Kidney capillary endothelial cell (primary cell): Measurements from ENCODE around the gene NAT16.
"Not testable (repeated sequence)": the region's sequence is repeated elsewhere in the genome, so short reads cannot be mapped to it uniquely, and the experiment has no call there.

Experiments used
- DNase-seq: peaks from one replicate; pipeline ENCODE4 v3.0.0-alpha.2; 2018; ENCODE audit warnings: low spot score

Gene NAT16

DNA sequence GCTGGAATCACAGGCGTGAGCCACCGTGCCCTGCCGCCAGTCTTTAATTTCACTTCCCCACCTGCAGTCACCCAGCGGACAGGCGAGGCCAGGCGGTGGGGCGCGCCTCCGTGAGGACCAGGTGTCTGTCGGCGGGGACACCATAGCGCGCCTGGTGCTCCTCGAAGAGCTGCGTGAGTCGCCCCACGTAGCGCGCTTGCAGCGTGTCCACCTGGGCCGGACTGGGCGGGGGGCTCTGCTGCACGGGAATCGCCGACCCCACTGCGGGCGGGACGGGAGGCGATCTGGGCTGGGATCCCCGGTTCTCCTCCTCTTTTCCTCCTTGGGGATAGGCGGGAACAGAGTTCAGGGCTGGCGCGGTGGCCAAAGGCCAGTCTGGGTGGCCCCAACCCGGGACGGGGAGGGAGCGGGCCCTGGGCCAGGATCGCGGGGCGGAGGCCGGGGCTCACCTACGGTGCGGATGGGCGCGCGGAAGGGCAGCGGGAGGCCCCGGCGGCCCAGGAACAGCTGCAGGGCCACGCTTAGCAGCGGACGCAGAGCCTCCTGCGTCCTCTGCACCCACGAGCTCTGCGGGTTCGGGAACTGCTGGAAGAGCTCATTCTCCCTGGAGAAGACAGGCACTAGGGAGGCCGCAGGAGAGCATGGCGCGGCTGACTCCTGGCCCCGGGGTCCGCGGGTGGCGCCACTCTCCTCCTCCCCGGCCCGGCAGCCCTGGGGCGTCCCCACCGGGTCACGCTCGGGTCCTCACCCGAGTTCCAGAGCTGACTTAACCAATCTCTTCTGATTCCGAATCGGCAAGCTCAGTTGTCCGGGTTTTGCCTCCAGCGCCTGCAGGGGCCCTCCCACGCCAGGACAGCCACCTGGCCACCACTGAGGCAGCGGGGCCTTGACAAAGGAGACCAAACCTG is 21.9 kb upstream of the NAT16 start:
- DNase-seq: no peak

DNA sequence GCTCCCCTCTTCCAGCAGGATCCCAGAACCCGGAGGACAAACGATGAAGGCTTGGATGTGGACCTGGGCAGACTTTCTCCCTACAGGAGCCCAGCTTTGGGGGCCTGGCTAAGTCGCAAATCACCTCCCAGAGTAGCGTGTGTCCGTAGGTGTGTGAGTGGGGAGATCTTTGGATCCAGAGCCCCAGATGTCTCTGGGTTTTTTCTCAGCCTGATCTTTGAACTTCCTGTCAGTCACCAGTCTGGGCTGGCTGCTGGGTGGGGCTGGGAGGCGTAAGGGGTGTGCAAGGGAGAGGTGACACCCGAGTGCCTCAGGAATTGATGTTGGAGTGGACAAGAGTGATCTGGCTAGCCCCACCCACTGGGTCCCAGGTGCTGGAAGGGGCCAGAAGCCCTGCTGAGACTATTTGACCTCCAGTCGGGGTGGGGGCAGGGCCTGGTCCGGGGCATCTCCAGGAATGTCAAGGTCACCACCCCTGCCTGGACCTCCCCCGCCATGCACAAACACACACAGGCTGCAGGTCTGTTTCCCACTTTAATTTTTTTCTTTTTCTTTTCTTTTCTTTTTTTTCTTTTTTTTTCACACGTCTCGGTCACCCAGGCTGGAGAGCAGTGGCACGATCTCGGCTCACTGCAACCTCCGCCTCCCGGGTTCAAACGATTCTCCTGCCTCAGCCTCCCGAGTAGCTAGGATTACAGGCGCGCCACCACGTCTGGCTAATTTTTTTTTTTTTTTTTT is 20.9 kb upstream of the NAT16 start, which contains the start of gene MOGAT3:
MOGAT3 (minus strand) TSS at position 175 of the 738 bp plus-strand sequence. CDS start 182 bp downstream, outside the sequence.
- DNase-seq: no peak

DNA sequence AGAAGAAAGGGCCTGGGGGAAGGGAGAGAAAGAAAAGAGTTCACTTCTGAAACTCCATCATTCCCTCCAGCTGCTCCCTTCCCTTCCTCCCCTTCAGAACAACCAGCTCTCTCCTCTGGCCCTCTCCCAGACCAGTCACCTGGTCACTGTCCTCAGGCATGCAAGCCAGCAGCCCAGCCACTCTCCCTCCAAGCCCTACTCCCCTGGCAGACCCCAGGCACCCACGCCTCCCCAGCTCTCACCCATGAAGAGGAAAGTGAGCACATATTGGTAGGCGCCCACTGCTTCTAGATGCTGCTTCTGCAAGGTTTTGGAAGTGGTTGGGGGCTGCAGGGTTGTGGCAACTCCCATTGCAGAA is 20.4 kb upstream of the NAT16 start:
- DNase-seq: no peak

DNA sequence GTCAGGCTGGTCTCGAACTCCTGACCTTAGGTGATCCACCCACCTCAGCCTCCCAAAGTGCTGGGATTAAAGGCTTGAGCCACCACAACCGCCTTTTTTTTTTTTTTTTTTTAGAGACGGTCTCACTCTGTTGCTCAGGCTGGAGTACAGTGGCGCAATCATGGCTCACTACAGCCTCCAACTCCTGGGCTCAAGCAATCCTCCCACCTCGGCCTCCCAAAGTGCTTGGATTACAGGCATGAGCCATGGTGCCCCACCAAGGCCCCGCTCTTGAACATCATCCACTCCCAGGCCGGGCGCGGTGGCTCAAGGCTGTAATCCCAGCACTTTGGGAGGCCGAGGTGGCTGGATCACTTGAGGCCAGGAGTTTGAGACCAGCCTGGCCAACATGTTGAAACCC is 19.4 kb upstream of the NAT16 start:
- not testable (repeated sequence) for DNase-seq

DNA sequence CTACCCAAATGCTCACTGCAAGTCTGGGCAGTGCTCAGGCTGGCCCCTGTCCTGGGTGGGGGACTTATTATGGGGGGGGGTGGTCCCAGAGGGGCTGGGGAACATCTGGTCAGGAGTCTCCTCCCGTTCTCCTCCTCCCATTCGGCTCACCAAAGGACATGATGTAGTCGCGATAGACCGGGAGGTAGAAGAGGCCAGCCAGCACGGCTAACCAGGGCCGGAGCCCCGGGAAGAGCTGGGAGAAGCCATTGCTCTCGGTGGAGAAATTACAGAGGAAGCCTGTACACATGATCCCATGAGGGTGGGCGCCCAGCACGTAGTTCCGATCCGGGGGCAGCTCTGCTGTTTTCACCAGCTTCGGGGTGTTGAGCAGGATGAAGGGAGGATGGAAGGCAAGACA is 18.4 kb upstream of the NAT16 start:
- no peak for DNase-seq

DNA sequence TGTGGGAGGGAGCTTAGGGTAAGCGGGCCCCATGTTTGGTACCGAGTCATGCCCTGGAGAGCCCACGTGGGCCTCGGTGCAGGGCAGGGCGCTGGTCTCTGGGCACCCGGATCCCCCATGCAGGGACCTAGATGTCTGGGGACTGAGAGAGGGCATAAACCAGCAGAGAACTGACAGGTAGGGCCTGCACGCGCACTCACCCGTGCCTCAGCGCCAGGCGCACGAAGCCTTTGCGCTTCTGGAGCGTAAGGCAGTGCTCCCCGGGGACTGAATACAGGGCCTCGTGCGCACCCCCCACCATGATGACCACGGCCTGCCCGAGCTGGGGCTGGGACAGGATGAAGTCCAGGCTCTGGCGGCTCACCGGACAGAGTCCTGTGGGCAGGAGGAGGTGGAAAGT is 17.9 kb upstream of the NAT16 start:
- DNase-seq: no peak

DNA sequence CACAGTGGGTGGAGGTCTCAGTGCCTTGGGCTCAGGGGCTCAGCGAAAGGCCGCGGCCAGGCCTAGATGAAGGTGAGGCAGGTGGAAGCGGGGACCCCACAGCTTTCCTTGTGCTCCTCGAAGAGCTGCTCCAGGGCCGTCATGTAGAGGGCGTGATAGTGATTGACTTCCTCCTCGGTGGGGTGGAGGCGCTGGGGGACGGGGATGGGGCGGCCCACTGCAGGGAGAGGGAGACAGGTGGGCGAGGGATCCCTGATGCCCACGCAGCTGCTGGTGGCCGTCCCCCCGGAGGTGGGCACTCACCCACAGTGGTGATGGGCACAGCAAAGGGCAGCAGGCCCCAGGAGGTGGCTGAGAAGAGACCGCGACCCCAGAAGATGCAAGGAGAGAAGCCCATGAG is 15.8 kb upstream of the NAT16 start:
- DNase-seq: no peak

DNA sequence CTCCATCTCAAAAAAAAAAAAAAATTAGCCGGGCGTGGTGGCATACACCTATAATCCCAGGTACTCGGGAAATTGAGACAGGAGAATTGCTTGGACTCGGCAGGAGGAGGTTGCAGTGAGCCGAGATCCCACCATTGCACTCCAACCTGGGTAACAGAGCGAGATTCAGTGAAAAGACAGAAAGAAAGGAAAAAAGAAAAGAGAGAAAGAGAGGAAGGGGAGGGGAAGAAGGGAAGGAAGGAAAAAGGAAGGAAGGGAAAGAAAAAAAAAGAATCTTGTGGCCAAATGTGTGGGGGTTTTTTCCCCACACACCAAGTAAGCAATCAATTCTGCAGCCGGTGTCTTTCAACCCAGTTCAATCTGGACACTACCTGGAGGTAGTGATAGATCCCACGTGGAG is 9.0 kb upstream of the NAT16 start:
- no peak for DNase-seq

DNA sequence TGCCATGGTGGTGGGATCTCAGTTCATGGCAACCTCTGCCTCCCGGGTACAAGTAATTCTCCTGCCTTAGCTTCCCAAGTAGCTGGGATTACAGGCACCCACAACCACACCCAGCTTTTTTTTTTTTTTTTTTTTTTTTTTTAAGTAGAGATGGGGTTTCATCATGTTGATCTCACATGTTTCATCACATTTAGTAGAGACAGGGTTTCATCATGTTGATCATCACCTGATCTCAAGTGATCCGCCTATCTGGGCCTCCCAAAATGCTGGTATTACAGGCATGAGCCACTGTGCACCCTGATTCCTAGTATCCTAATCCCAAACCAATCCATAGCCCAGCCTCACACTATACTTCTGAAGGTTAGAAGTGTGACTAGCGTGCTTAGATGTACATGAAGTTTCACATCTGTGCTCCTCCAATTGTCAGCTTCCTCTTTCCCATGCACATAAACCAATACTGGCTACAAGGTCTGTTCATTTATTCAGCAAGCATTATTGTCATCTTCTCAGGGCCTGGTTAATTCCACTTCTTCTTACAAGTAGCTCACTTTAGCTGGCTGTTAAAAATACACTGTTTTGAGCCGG is 6.8 kb upstream of the NAT16 start:
- no peak for DNase-seq

DNA sequence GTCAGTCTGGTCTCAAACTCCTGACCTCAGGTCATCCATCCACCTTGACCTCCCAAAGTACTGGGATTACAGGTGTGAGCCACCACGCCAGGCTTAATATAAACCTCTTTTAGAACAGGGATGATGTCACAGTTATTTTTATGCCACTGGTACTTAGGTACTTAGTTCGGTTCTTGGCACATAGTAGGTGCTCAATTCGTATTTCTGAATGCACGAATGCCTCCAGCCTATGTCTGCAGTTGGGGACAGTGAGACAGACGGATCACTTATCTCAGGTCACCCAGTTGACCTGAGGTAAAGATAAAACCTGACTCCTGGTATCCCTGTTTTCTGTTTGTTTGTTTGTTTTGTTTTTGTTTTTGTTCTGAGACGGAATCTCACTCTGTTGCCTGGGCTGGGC is 6.1 kb upstream of the NAT16 start:
- no peak for DNase-seq

DNA sequence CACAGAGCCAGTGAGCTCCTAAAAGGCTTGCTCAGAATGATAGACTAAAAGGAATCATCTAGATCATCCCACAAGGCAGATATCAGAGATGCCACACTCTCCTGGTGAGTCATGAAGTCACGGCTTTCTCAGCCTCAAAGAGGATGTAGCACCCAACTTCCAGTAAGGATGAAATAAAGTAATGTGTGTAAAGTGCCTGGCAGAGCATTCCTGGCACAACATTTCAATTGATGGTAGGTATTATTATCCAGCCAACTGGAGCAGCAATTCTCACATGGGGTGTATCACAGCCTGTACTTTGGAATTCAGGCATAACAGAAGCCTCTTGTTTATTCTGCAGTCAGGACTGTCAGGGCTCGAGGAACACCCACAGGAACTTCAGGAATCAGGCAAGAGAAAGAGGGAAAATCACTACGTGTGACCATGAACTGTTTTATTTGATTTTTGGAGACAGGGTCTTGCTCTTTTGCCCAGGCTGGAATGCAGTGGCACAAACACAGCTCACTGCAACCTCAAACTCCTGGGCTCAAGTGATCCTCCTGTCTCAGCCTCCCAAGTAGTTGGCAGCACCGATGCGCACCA is 5.3 kb upstream of the NAT16 start:
- no peak for DNase-seq

DNA sequence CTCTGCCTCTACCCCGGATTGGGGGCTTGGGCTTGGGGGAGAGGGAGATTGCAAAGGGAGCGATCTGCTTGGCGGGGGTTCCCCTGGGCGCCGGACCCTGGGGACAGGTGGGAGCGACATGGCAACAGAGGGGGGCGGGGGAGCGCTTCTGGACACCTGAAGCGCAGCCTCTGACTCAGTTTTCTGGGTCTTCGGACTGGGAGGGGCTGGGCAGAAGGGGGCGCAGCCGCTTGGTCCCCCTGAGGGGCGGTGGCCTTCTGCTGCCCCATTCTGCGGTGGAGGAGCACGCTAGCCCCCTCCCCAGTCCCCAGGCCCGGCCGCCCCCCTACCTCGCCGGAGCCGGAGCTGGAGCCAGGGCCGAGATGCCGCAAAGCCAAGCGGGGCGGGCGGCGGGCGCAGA is 380 bp downstream of the NAT16 start:
- no peak for DNase-seq

DNA sequence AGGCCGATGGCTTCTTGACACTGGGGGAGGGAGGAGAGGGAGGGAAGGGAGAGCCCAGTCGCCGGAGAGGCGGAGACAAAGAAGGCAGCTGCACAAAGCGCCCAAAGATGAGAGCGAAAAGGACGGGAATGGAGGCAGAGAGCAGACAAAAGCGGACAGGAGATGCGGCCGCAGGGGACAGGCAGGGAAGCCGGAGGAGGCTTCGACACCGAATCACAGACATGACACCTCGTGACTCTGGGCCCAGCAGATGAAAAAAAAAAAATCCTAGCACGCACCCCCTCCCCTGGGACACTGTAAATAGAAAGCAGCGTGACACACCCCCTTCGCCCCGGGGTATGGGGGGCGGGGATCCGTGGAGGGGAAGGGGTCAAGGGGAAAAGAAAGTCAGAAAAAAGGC is 976 bp downstream of the NAT16 start:
- no peak for DNase-seq

DNA sequence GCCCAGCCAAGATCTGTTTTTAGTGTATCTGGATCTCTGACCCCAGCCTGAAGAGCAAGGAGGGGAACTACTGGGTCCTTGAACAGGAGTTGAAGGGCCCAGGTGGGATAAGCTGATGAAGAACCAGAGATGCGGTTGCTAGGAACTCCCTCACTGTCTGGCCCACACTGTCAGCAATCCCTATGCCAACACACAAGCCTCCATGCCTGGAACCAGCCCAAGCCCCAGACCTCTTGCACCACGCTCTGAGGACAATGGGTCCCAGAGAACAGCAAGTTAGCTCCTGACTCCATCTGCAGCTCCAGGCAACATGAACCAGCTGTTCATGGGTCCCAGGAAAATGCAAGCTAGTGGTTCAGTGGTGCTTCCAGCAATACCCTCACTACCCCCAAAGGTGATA is 2.4 kb downstream of the NAT16 start:
- DNase-seq: no peak

DNA sequence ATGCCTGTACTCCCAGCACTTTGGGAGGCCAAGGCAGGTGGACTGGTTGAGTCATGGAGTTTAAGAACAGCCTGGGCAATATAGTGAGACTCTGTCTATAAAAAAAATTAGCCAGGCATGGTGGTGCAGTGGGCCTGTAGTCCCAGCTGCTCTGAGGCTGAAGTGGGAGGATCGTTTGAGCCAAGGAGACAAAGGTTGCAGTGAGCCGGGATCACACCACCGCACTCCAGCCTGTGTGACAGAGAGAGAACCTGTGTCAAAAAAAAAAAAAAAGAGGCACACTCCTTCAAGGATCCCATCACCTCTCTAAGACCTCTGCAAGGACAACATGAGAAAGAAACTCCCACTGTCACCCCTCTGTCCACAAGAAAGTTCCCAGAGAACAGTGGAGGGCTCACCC is 4.4 kb downstream of the NAT16 start:
- no peak for DNase-seq

DNA sequence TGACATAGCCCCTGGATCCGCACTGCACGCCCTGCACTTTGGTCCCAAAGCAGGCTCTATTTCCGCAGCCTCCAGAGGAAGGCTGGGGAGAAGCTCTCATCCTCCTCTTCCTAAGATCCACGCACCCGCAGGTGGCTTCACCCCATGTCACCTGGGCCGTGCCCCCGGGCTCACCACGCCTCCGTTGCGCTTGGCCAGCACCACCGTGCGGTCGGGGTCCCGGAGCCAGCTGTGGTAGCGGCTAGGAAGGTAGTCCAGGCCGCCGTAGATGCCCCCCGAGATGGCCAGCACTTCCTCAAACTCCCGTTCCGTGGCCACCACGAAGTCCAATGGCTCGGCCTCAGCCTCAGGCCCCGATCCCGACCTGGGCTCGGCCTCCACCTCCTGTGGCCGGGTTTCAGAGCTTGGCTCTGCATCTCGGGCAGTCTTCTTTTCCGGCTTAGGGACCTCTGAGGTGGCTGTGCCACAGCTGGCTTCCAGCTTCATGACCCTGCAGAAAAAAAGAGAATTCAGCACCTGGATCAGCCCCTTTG is 5.7 kb downstream of the NAT16 start:
- no peak for DNase-seq

DNA sequence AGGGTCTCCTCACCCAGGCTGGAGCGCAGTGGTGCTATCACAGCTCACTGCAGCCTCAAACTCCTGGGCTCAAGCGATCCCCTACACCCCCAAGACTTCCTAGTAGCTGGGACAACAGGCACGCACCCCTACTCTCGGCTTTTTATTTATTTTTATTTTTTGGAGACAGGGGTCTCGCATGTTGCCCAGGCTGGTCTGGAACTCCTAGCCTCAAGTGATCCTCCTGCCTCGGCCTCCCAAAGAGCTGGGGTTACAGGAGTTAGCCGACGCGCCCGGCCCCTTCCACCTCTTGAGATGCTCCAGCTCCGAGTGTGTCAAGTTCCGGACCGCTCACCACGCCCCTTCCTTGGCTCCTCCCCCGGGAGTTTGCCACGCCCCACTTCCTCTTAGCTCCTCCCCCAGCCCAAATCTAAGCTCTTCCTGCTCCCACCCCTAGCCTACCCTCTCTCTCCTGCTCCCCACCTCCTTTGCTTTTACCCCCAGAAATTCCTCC is 6.3 kb downstream of the NAT16 start:
- DNase-seq: no peak

DNA sequence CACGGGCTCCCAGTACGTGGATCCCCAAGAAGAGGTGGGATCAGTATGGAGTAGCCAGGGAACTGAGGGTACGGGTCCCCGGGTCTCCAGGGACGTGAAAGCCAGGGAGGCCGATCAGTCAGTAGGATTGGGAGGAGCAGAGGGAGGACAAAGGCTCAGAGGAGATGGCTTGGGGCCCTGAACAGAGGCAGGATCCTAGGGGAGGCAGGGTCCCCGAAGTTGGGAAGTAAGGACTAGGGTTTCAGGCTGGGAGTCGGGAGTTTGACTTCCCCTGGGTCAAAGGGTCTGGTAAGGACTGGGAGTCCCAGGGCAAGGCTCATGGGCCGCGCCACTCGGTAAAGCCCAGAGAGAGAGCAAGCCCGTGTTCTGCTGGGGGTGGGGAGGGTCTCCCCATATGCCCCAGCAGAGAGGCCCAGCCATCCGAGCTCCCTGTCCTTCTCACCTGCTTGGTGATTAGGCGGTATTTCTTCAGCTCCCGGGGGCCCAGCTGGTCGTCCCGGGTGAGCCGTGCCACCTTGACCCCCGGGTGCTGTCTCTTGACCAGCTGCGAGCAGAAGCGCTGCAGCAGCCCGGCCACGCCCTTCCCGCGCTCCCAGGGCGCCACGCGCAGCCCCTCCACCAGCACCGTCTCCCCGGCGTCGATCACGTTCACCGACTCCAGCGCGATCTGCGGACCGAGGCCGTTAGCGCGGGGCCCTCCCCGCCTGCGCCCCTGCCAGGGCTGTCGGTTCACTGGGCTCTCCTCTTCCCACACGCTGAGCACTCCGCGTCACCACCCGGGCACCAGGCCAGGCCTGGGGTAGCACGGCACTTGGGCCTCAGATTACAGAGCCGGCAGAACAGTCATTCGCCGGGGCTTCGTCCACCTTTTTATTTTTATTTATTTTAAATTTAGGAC is 7.0 kb downstream of the NAT16 start:
- DNase-seq: no peak

DNA sequence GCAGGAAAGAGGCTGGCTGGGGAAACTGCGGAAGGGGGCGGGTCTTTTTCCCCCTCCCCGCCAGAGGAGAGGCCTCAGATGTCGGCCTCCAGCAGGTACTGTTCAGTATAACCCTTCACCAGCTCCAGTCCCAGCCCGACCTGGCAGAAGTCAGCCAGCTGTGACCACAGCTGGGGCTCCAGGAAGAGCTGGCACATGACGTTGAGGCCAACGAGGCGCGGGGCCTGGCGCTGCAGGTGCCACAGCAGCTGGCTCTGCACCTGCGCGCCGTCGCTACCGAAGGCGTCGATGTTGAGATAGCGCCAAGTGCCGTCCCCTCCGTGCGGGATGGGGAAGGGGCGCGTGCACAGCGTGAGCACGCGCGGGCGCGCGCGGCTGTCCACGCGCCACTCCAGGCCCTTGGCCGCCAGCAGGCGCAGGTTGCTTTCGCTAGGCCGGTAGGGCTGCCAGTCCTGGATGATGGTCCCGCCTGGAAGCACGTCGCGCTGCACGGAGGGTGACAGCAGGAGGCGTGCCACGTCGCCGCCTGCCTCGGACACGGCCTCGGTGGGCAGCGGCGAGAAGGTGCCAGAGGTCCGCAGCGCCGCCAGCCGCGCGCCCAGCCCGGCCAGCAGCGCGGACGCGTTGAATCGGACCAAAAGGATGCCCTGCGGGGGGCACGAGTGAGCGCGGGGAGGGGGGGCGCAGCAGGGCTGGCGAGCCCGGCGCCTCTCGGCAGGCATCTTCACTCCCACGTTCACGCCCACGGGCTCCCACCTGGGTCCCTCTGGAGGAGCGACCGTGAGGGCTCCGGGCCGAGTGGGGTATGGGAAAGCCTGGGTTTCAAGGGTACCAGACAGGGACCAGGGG is 7.9 kb downstream of the NAT16 start:
- no peak for DNase-seq

DNA sequence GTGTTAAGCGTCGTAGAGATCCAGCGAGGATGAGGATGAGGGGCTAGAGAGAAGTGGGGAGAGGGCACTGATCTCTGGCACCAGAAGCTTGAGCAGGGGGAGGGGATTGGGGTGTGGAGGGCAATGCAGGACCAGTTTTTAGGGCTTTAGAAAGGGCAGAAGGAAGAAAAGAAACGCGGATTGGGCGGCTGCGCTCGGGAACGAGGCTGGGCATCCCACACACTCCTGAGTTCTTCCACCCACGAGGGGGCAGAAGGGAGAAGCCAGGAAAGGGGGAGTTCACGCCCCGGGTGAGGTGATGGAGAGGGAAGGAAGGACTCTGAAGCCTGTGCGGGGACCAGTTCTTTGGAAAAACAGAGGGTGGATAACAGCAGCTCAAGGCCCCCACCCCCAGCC is 8.7 kb downstream of the NAT16 start:
- DNase-seq: no peak
